Liver (tissue), 9 donors: ENCODE measurements around the gene CELSR1. TPM values are rescaled to one million over a fixed set of nuclear protein-coding genes. Genes with fewer than 3 reads are reported as not detected.

Source experiments
- DNase-seq: peaks from one replicate; pipeline ENCODE4 v3.0.0-alpha.2; 2017; ENCODE audit warnings: low spot score
- H3K27ac ChIP-seq, 2 donors: one replicate each; pipeline ENCODE4 v1.7.0; 2013; ENCODE audit warnings: inconsistent platforms in 2 of 2, low read length in 2 of 2, control low read depth in 1 of 2, low read depth in 1 of 2, mild to moderate bottlenecking in 1 of 2
- H3K27me3 ChIP-seq, 4 donors: one replicate each; pipeline versions ENCODE4 v1.6.1 to v1.7.0; 2013; ENCODE audit warnings: low read length in 3 of 4, inconsistent platforms in 1 of 4, mild to moderate bottlenecking in 1 of 4, moderate library complexity in 1 of 4; ENCODE audit not compliant: control insufficient read depth in 4 of 4, insufficient read depth in 4 of 4
- H3K36me3 ChIP-seq, 4 donors: one replicate each; pipeline versions ENCODE4 v1.6.1 to v1.7.0; 2013; ENCODE audit warnings: low read length in 3 of 4, mild to moderate bottlenecking in 3 of 4, low read depth in 1 of 4, moderate library complexity in 1 of 4; ENCODE audit not compliant: control insufficient read depth in 4 of 4, insufficient read depth in 3 of 4
- H3K4me1 ChIP-seq, 4 donors: one replicate each; pipeline versions ENCODE4 v1.6.1 to v1.7.0; 2013; ENCODE audit warnings: low read length in 3 of 4, mild to moderate bottlenecking in 3 of 4, moderate library complexity in 1 of 4; ENCODE audit not compliant: control insufficient read depth in 4 of 4, insufficient read depth in 4 of 4
- H3K4me3 ChIP-seq, 3 donors: one replicate each; pipeline versions ENCODE4 v1.6.1 to v1.7.0; 2013; ENCODE audit warnings: low read length in 3 of 3, control low read depth in 1 of 3, low read depth in 1 of 3, mild to moderate bottlenecking in 1 of 3
- H3K9ac ChIP-seq, 2 donors: one replicate each; pipeline ENCODE4 v1.7.0; 2013; ENCODE audit warnings: low read length in 2 of 2, mild to moderate bottlenecking in 2 of 2, moderate library complexity in 2 of 2, control low read depth in 1 of 2, low read depth in 1 of 2
- H3K9me3 ChIP-seq, 4 donors: one replicate each; pipeline versions ENCODE4 v1.6.1 to v1.7.0; 2013; ENCODE audit warnings: low read length in 3 of 4; ENCODE audit not compliant: control insufficient read depth in 4 of 4
- FOXA2 ChIP-seq: IDR thresholded peaks from 2 replicates; pipeline ENCODE4 v1.6.1; 2016; ENCODE audit warnings: antibody characterized with exemption
- HNF4A ChIP-seq, 2 donors: conservative IDR thresholded peaks; 2 replicates each; pipeline ENCODE4 v1.6.1; 2016; ENCODE audit warnings: antibody characterized with exemption in 2 of 2, mild to moderate bottlenecking in 2 of 2
- HNF4G ChIP-seq: IDR thresholded peaks from 2 replicates; pipeline ENCODE4 v1.6.1; 2016; ENCODE audit warnings: antibody characterized with exemption
- JUND ChIP-seq, 2 donors: IDR thresholded peaks; 2 replicates each; pipeline ENCODE4 v1.6.1; 2016; ENCODE audit warnings: antibody characterized with exemption in 2 of 2
- RAD21 ChIP-seq, 2 donors: IDR thresholded peaks; 2 replicates each; pipeline ENCODE4 v1.6.1; 2016; ENCODE audit warnings: antibody characterized with exemption in 2 of 2, mild to moderate bottlenecking in 2 of 2
- RXRA ChIP-seq, 2 donors: IDR thresholded peaks; 2 replicates each; pipeline ENCODE4 v1.6.1; 2017 to 2018; ENCODE audit warnings: antibody characterized with exemption in 2 of 2, mild to moderate bottlenecking in 1 of 2
- TAF1 ChIP-seq: conservative IDR thresholded peaks from 2 replicates; pipeline ENCODE4 v1.6.1; 2016; ENCODE audit warnings: antibody characterized with exemption, mild to moderate bottlenecking
- YY1 ChIP-seq: IDR thresholded peaks from 2 replicates; pipeline ENCODE4 v1.6.1; 2016; ENCODE audit warnings: antibody characterized with exemption, mild to moderate bottlenecking
- WGBS: extraction: QIAGEN DNeasy Blood & Tissue Kit; methylation state at CpG from one replicate; pipeline ENCODE4 v1.1.7; 2013; 5-methylcytosine and 5-hydroxymethylcytosine counted together
- polyA plus RNA-seq, 2 donors: library from polyadenylated mRNA; stranded (reverse) in 1 of 2; unstranded in 1 of 2; fragments of 200-250 nt in 1 of 2; fragments of >200 nt in 1 of 2; fragmentation: Nextera tagmentation in 1 of 2; extraction: Ambion mirVana in 1 of 2; gene quantifications; one replicate each; pipeline versions ENCODE4 v1.2.1 to v1.2.3, GENCODE V29; 2013 to 2015
- total RNA-seq, 2 donors: library from RNA; depleted of rRNA; stranded (reverse); fragments of >200 nt; gene quantifications; one replicate each; pipeline ENCODE4 v1.2.3, GENCODE V29; 2014
- TF ChIP-seq, protein P1 (sequence below): IDR thresholded peaks from 2 replicates; pipeline ENCODE4 v1.6.1; 2016; ENCODE audit warnings: antibody characterized with exemption
- TF ChIP-seq, protein P2 (sequence below): fragments of 150-350 bp; IDR thresholded peaks from 2 replicates; pipeline ENCODE4 v1.5.1; 2017; ENCODE audit warnings: improper control_type of control experiment, low read depth, low read length; ENCODE audit not compliant: missing input control
- TF ChIP-seq, protein P3 (sequence below): IDR thresholded peaks from 2 replicates; pipeline ENCODE4 v1.6.1; 2016; ENCODE audit warnings: antibody characterized with exemption, mild to moderate bottlenecking
- TF ChIP-seq, protein P4 (sequence below): IDR thresholded peaks from 2 replicates; pipeline ENCODE4 v1.6.1; 2016; ENCODE audit warnings: antibody characterized with exemption
- donor health status: healthy.
- donor health status: healthy.
- donor health status: healthy.
- donor health status: healthy.
- donor health status: healthy.

The CELSR1 gene
- total and polyA plus RNA-seq, 4 donors: 0.37 to 1.6 (median 1.3) TPM

DNA sequence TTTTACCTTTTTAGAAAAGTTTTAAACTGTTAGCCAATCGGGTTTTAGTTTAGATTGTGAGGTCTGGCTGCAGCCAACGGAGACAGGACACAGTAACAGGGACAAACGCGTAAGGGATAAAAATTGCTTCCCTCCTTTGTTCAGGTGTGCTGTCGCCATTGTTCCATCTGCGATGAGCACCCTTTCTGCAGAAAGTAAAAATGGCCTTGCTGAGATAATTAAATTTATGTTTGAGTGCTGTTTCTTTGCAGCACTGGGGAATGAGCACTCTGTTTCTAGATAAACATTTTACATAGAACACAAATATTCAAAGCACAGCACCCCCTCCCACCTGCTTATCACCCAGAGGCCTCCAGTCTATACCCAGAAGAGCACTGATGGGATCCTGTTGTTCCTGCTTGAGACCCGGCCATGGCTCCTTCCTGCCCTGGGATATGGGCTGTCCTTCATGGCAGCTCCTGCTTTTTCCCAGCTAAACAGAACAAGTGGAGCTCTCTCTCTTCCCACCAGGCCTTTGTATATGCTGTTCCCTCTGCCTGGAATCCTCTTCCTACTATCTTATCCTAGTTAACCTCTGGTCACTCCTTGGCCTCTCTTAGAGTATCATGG is 34.3 kb upstream of the CELSR1 start:
- TF ChIP-seq, protein P1, sequence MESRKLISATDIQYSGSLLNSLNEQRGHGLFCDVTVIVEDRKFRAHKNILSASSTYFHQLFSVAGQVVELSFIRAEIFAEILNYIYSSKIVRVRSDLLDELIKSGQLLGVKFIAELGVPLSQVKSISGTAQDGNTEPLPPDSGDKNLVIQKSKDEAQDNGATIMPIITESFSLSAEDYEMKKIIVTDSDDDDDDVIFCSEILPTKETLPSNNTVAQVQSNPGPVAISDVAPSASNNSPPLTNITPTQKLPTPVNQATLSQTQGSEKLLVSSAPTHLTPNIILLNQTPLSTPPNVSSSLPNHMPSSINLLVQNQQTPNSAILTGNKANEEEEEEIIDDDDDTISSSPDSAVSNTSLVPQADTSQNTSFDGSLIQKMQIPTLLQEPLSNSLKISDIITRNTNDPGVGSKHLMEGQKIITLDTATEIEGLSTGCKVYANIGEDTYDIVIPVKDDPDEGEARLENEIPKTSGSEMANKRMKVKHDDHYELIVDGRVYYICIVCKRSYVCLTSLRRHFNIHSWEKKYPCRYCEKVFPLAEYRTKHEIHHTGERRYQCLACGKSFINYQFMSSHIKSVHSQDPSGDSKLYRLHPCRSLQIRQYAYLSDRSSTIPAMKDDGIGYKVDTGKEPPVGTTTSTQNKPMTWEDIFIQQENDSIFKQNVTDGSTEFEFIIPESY: no peak
- TF ChIP-seq TAF1 (no peak), FOXA2 (no peak), YY1 (no peak), RAD21 (IDR thresholded peaks at IDR 0.05) (no peak), HNF4A (conservative IDR thresholded peaks at IDR 0.05) (no peak), RXRA (IDR thresholded peaks at IDR 0.05) (no peak), HNF4G (no peak)
- TF ChIP-seq, protein P2, sequence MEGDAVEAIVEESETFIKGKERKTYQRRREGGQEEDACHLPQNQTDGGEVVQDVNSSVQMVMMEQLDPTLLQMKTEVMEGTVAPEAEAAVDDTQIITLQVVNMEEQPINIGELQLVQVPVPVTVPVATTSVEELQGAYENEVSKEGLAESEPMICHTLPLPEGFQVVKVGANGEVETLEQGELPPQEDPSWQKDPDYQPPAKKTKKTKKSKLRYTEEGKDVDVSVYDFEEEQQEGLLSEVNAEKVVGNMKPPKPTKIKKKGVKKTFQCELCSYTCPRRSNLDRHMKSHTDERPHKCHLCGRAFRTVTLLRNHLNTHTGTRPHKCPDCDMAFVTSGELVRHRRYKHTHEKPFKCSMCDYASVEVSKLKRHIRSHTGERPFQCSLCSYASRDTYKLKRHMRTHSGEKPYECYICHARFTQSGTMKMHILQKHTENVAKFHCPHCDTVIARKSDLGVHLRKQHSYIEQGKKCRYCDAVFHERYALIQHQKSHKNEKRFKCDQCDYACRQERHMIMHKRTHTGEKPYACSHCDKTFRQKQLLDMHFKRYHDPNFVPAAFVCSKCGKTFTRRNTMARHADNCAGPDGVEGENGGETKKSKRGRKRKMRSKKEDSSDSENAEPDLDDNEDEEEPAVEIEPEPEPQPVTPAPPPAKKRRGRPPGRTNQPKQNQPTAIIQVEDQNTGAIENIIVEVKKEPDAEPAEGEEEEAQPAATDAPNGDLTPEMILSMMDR: no peak
- TF ChIP-seq, protein P3, sequence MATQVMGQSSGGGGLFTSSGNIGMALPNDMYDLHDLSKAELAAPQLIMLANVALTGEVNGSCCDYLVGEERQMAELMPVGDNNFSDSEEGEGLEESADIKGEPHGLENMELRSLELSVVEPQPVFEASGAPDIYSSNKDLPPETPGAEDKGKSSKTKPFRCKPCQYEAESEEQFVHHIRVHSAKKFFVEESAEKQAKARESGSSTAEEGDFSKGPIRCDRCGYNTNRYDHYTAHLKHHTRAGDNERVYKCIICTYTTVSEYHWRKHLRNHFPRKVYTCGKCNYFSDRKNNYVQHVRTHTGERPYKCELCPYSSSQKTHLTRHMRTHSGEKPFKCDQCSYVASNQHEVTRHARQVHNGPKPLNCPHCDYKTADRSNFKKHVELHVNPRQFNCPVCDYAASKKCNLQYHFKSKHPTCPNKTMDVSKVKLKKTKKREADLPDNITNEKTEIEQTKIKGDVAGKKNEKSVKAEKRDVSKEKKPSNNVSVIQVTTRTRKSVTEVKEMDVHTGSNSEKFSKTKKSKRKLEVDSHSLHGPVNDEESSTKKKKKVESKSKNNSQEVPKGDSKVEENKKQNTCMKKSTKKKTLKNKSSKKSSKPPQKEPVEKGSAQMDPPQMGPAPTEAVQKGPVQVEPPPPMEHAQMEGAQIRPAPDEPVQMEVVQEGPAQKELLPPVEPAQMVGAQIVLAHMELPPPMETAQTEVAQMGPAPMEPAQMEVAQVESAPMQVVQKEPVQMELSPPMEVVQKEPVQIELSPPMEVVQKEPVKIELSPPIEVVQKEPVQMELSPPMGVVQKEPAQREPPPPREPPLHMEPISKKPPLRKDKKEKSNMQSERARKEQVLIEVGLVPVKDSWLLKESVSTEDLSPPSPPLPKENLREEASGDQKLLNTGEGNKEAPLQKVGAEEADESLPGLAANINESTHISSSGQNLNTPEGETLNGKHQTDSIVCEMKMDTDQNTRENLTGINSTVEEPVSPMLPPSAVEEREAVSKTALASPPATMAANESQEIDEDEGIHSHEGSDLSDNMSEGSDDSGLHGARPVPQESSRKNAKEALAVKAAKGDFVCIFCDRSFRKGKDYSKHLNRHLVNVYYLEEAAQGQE: no peak
- TF ChIP-seq, protein P4, sequence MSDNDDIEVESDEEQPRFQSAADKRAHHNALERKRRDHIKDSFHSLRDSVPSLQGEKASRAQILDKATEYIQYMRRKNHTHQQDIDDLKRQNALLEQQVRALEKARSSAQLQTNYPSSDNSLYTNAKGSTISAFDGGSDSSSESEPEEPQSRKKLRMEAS: no peak
- DNase-seq: no peak
- 68% methylated on average over 7 of the region's 7 CpGs for WGBS
- Histone ChIP-seq H3K4me1 (peaks cover 2 to 20% (median 17%) of the 10 kb centered on the region in 4 donors), H3K27me3 (no peaks in the 10 kb centered on the region), H3K4me3 (no peak overlapping the region), H3K9me3 (peaks cover 0 to 6% (median 1%) of the 10 kb centered on the region in 4 donors), H3K36me3 (no peaks in the 10 kb centered on the region), H3K9ac (no peak overlapping the region), H3K27ac (no peak overlapping the region)

DNA sequence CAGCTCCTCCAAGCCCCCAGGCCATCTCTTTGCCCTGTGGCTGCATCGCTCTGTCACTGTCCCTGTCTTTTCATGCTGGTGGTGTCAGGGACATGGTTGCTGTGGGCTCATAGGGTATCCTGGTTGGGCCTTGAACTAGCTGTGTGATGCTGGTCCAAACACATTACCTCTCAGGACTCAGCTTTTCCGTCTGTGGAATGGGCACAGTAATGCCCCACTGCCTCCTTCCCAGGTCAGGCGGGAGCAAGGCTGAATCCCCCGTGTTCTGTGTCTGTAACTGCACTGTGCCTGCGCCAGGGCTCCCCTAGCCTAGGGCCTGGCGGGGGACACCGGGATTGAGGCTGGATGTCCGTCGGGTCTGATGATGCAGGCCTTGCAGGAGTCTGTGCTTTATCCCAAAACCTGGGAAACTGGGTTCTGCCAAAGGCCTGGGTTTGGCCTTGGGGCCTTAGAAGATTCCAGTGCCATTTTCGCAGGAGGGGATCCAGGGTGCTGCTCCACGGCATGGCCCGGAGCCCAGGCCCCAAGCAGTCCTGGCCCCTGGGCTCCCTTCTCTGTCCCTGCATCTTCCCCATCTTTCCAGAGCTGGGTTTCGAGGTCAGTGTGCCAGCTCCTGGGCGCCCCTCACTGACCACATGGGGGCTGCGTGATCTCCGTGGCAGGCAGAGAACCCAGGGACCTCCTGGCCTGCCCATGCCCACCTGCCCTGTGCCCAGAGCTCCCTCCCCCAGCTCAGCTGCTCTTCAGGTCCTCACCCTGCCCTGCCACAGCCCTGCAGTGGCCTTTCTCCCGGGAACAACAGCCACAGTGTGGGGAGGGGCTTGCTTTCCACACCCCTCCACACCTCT is 32.7 kb upstream of the CELSR1 start:
- DNase-seq: no peak
- no peak overlapping the region for H3K27ac ChIP-seq
- H3K9ac ChIP-seq: no peak overlapping the region
- no peak overlapping the region for H3K4me3 ChIP-seq
- no peaks in the 10 kb centered on the region for H3K27me3 ChIP-seq
- peaks cover 0 to 6% (median 1%) of the 10 kb centered on the region in 4 donors for H3K9me3 ChIP-seq
- WGBS: 95% methylated on average over 17 of the region's 17 CpGs
- no peaks in the 10 kb centered on the region for H3K36me3 ChIP-seq
- peaks cover 0 to 6% (median 4%) of the 10 kb centered on the region in 4 donors for H3K4me1 ChIP-seq
- TF ChIP-seq JUND (IDR thresholded peaks at IDR 0.05): no peak
- TF ChIP-seq, protein P4: no peak
- no peak for TF ChIP-seq HNF4G
- no peak for TF ChIP-seq HNF4A (conservative IDR thresholded peaks at IDR 0.05)
- TF ChIP-seq YY1: no peak
- TF ChIP-seq, protein P1: no peak
- no peak for TF ChIP-seq RXRA (IDR thresholded peaks at IDR 0.05)
- no peak for TF ChIP-seq TAF1
- TF ChIP-seq, protein P2: no peak
